Measurements from ENCODE around the gene ZNF133. TPM values are rescaled to one million over a fixed set of nuclear protein-coding genes. Genes with fewer than 3 reads are reported as not detected.

ZNF133 gene
- total RNA-seq, 1 donor from 2014 or later: 14.0 TPM

- Mint-ChIP-seq H3K4me3 (ENCODE audit: unreplicated experiment) (no peak overlapping the region), H3K36me3 (ENCODE audit: unreplicated experiment) (peaks cover 58% of the 10 kb centered on the region), H3K4me1 (ENCODE audit: unreplicated experiment) (peaks cover 6% of the 10 kb centered on the region), H3K9me3 (ENCODE audit: unreplicated experiment) (peaks cover 7% of the 10 kb centered on the region), H3K27me3 (ENCODE audit: unreplicated experiment) (no peaks in the 10 kb centered on the region), H3K27ac (ENCODE audit: unreplicated experiment) (no peak overlapping the region)
- TF ChIP-seq CTCF (IDR thresholded peaks at IDR 0.05): no peak
- no peak for DNase-seq (ENCODE audit: extremely low spot score, unreplicated experiment)
These were observed 24.4 kb downstream of the ZNF133 start for GRCh38 chr20:18312723-18313122.

- Mint-ChIP-seq H3K9me3 (ENCODE audit: unreplicated experiment) (peaks cover 7% of the 10 kb centered on the region), H3K4me3 (ENCODE audit: unreplicated experiment) (no peak overlapping the region), H3K27me3 (ENCODE audit: unreplicated experiment) (no peaks in the 10 kb centered on the region), H3K27ac (ENCODE audit: unreplicated experiment) (no peak overlapping the region), H3K4me1 (ENCODE audit: unreplicated experiment) (peaks cover 6% of the 10 kb centered on the region), H3K36me3 (ENCODE audit: unreplicated experiment) (peaks cover 55% of the 10 kb centered on the region)
- no peak for TF ChIP-seq CTCF (IDR thresholded peaks at IDR 0.05)
- no peak for DNase-seq (ENCODE audit: extremely low spot score, unreplicated experiment)
These were observed 25.1 kb downstream of the ZNF133 start for GRCh38 chr20:18313411-18313810.

GRCh38 chr20:18314786-18315406 lies 26.6 kb downstream of the ZNF133 start:
- H3K27ac Mint-ChIP-seq (ENCODE audit: unreplicated experiment): no peak overlapping the region

GRCh38 chr20:18316166-18316565 lies 27.8 kb downstream of the ZNF133 start:
- H3K4me3 Mint-ChIP-seq (ENCODE audit: unreplicated experiment): no peak overlapping the region

More at GRCh38 chr20:18314786-18315406, 26.6 kb downstream of the ZNF133 start:
- DNase-seq (ENCODE audit: extremely low spot score, unreplicated experiment): no peak
- Mint-ChIP-seq H3K4me1 (ENCODE audit: unreplicated experiment) (peaks cover 6% of the 10 kb centered on the region), H3K27me3 (ENCODE audit: unreplicated experiment) (no peaks in the 10 kb centered on the region), H3K36me3 (ENCODE audit: unreplicated experiment) (peaks cover 44% of the 10 kb centered on the region), H3K9me3 (ENCODE audit: unreplicated experiment) (peaks cover 7% of the 10 kb centered on the region), H3K4me3 (ENCODE audit: unreplicated experiment) (no peak overlapping the region)
- TF ChIP-seq CTCF (IDR thresholded peaks at IDR 0.05): no peak

GRCh38 chr20:18321316-18321715 lies 33.0 kb downstream of the ZNF133 start:
- TF ChIP-seq CTCF (IDR thresholded peaks at IDR 0.05): no peak
- no peaks in the 10 kb centered on the region for H3K27me3 Mint-ChIP-seq (ENCODE audit: unreplicated experiment)
- no peaks in the 10 kb centered on the region for H3K4me1 Mint-ChIP-seq (ENCODE audit: unreplicated experiment)
- no peak overlapping the region for H3K4me3 Mint-ChIP-seq (ENCODE audit: unreplicated experiment)
- H3K27ac Mint-ChIP-seq (ENCODE audit: unreplicated experiment): no peak overlapping the region
- DNase-seq (ENCODE audit: extremely low spot score, unreplicated experiment): no peak
- H3K36me3 Mint-ChIP-seq (ENCODE audit: unreplicated experiment): peaks cover 12% of the 10 kb centered on the region
- no peaks in the 10 kb centered on the region for H3K9me3 Mint-ChIP-seq (ENCODE audit: unreplicated experiment)

More at GRCh38 chr20:18316166-18316565, 27.8 kb downstream of the ZNF133 start:
- Mint-ChIP-seq H3K36me3 (ENCODE audit: unreplicated experiment) (peaks cover 44% of the 10 kb centered on the region), H3K27ac (ENCODE audit: unreplicated experiment) (no peak overlapping the region), H3K27me3 (ENCODE audit: unreplicated experiment) (no peaks in the 10 kb centered on the region), H3K9me3 (ENCODE audit: unreplicated experiment) (peaks cover 7% of the 10 kb centered on the region), H3K4me1 (ENCODE audit: unreplicated experiment) (peaks cover 6% of the 10 kb centered on the region)
- DNase-seq (ENCODE audit: extremely low spot score, unreplicated experiment): no peak
- TF ChIP-seq CTCF (IDR thresholded peaks at IDR 0.05): no peak

All from osteocyte (in vitro differentiated cells).